Ecto neural progenitor cell (in vitro differentiated cells): ENCODE results near the gene FMN1.
"Not testable (repeated sequence)": the region's sequence is repeated elsewhere in the genome, so short reads cannot be mapped to it uniquely, and the experiment has no call there.

Experiments used
- DNase-seq: peaks from one replicate; pipeline ENCODE4 v3.0.0-alpha.2; 2018; ENCODE audit warnings: low spot score

The FMN1 gene

DNA sequence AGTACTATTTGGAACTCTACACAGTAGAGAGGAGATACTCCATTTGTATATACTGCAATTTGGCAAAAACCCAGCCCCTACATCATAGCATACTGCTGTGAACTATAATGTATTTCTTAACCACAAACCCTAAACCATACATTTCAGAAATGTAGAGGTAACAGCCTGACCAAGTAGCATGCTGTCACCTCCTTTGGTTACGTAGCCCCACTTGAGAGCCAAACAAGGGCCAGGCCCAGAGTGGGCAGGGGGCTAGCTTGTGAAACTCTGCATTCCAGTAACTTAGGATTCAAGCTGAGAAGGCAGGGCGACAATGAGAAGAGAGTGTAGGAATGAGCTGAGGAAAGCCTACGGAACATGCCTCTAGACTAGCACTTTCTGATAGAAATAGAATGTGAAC lies 340.9 kb downstream of the FMN1 start:
- DNase-seq: no peak

DNA sequence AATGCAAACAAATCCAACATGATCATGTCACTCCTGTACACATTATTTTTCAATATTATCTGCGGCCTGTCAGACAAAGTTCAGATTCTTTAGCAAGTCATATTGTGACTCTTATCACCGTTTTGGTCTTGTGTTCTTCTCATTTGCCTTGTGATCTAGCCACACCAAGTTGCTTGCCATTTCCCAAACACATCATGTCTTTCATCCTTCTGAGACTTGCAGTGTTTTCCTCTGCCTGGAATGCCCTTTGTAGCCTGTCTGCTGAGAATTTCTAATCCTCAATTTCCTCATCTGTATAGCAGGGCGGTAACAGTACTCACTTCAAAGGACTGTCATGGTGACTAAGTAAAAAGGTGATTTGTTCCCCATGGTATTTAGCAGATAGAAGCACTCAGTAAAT lies 341.7 kb downstream of the FMN1 start:
- DNase-seq: no peak

DNA sequence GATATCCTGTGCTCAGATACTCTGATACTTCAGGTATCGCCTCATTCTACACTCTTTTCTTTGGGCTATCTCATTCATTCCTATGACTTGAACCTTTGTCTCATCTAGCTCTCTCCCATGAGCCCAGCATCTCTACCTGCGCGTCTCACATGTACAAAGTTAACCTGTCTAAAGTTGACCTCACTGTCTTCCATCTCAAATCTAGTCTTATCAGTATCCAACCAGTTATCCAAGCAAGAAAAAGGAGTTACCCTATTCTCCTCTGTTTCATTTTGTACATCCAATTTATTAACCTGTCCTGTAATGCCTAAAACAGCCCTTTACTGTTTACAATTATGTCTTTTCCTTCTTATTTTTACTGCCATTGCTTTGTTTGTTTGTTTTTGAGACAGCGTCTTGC lies 342.5 kb downstream of the FMN1 start:
- no peak for DNase-seq

DNA sequence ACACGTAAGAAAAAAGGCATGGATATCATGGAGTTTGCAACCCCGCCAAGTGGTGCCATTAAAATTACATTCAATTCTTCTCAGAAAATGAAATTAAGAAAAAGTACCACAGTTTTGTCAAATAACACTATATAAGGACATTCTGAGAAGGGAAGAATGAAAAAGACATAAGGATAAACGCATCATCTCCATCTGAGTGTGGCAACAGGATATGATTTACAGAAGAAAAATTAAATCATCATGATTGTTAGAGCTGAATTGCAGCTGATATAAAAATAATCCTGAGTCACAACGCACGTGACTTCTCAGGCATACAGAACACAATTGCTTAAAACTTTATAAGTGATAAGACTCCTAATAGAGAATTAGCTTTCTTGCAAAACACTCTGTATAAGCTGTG lies 342.9 kb downstream of the FMN1 start:
- no peak for DNase-seq

- DNase-seq: no peak
Measured at GRCh38 chr15:32849769-32850668, 344.5 kb downstream of the FMN1 start.

DNA sequence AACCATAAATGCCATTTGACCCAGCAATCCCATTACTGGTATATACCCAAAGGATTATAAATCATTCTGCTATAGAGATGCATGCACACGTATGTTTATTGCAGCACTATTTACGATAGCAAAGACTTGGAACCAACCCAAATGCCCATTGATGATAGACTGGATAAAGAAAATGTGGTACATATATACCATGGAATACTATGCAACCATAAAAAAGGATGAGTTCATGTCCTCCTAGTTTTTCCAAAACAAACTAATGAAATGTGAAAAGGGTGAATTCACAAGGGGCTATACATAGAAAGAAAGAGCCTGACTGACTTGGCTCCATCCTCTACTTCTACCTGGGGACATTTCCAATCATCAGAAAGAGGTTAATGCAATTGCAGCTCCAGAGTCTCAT lies 347.8 kb downstream of the FMN1 start:
- DNase-seq: not testable (repeated sequence)

- DNase-seq: no peak
Measured at GRCh38 chr15:32844118-32844711, 350.3 kb downstream of the FMN1 start.

DNA sequence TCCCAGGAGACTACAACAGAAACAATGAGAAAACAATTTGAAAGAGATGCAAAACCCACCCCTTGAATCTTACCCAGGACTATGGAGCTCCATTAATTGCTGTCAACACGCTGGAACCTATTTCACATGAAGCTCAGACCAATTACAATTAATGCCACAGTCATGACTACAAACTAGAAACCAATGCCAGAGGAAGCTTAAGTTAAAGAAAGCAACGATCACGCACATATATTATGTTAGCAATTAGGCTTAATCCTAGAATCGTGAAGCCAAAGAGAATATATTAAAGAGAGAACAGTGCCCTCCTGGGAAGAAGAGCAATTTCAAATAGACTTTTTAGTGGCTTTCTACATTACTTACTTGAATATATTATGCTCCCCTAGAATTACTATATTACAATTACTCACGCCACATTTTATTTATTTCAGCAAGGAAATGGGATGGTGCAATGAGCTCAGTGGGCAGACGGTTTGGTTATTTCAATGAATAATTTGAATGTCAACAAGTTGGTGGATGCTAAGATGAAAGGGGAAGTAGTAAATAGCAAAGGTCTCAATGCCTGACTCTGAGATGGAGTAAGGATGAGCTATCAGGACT lies 351.2 kb downstream of the FMN1 start:
- no peak for DNase-seq

GRCh38 chr15:32842081-32842480 lies 352.4 kb downstream of the FMN1 start:
- DNase-seq: no peak

- DNase-seq: no peak
Measured at GRCh38 chr15:32840507-32841245, 353.8 kb downstream of the FMN1 start.

- DNase-seq: no peak
Measured at GRCh38 chr15:32838820-32839219, 355.7 kb downstream of the FMN1 start.

- no peak for DNase-seq
Measured at GRCh38 chr15:32838338-32838737, 356.2 kb downstream of the FMN1 start.

- no peak for DNase-seq
Measured at GRCh38 chr15:32837935-32838334, 356.6 kb downstream of the FMN1 start.

DNA sequence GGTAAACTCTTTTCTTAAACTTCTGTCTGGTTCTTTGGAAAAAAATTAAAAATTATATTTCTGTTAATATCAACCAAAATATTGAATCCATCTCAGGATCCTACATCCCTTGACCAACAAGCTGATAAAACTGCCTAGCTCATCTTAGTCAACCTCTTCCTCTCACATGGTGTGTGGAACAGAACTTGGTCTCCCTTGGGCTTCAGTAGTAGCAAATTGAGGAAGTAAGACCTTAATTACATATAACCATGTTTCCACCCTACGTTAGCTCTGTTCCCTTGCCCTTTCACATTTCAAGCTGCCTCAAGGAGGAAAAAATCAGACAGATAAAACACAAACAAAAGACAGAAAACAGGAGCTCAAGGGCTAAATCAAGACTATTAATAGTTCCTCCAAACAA lies 360.4 kb downstream of the FMN1 start:
- no peak for DNase-seq

DNA sequence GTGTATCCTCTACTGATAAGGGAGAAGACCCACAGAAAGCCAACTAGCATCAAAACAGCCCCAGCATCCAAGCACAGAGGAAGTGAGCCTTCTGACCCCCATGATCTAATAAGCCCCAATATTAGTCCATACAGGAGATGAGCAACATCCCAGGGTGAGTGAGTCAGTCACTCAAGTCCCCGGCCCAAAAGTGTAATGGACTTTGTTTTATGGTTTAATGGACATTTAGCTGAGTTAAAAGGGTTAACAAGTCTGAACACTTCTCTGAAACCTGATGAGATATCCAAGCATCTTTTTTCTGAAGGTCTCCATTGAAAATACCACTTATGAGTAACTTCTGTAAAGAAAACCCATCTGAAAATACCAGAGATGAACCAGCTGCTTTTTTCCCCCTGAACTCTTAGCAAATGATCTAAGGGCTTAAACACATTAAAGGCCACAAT lies 361.1 kb downstream of the FMN1 start:
- no peak for DNase-seq

- DNase-seq: no peak
Measured at GRCh38 chr15:32831485-32831884, 363.0 kb downstream of the FMN1 start.

DNA sequence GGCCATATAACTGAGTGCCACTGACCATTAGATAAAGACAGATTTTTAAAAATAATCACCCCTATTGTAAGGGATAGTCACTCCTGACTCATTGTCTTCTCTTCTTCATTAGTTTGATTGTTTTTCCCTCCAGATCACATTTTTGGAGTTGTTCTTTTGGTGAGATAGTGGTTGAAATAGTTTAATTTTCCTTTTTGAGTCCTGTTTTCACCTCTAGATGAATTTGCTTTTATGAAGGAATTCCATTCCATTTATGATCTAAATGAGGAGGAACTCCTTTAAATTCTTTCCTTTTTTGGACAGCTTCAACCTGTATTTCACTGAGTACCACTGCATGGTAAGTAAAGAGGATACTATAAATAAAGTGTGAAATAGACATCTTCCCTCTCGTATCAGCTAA lies 364.3 kb downstream of the FMN1 start:
- no peak for DNase-seq

DNA sequence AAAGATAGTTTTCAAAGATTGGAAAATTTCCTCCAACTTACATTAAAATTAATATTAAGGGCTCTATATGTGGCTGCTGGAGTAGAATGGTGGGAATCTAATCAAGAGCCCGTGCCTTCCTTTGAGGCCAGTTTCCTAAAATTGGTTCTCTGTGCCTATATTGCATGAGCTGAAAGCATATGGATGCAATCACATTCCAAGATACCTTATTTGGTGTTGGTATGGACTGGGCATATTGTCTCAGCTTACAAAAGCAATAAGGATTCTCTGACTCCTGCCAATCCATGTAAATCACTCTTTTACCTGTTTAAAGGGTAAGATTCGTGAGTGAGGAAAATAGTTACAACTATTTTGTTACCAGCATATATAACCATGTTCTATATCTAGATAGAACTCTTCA lies 365.1 kb downstream of the FMN1 start:
- DNase-seq: no peak

DNA sequence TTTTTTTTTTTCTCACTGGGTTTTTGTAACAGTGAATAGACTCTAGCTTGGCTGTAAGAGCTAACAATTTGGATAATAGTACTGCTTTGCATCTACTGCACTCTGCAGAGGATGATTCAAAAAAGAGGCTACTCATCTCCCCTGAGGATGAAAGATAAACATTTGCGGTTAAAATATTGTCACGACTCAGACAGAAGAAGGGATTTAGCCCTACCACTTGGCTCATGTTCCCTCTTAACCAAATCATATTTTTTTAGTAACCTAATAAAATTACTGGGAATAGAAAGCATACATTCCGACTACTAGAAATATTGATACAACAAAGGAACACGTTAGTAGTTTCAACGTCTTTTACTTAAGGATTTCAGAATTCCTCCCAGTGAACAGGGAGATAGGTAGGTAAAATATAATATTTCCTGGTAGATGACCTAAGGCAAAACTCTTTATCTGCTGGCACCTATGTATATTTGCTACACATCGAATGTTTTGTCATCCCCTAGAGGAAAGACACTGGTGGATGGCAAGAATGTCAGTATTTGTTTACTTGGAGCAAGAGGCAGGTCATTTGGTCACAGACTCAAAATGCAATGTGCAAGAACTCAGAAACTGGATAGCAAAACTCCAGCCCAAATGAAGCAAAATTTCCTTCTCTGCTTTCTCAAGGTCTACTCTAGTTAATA lies 365.9 kb downstream of the FMN1 start:
- DNase-seq: no peak

GRCh38 chr15:32826685-32827084 lies 367.8 kb downstream of the FMN1 start:
- no peak for DNase-seq

DNA sequence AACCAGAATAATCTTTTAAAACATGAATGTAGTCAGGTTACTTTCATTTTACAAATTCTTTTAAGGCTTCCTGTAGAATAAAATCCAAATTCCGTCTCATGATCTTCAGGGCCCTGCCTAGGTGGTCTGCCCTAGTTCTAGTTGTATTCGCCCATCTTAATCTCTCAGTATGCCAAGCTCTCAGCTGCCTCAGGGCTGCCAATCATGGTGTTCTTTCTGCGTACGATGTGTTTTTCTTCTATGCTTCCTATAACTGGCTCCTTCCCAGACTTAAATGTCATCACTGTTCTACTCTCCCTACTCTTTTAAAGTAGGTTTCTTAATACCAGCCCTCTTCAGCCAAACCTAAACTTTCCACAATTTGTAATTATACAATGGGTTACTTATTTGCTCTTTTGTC lies 369.3 kb downstream of the FMN1 start:
- DNase-seq: no peak

GRCh38 chr15:32824777-32825176 lies 369.7 kb downstream of the FMN1 start:
- no peak for DNase-seq
